ENCODE results near the gene CLEC4F.

DNA sequence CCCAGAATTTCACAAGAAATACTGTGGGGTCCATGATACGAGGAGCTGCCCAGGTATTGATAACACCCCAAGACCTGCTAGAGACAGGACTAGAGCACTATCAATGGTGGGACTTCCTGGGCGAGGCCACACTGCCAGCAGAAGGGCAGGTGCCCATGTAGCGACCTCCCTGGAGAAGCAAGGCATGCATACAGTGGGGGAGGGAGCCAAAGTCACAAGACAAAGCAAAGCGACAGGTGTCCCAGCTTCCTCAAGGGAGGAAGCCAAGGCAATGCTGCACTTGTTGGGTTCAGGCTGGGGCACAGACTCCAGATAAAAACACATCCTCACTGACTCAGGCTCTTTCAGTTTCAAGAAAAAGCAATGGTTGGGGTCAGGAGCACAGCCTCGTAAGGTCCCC is 7.7 kb upstream of the CLEC4F start:
- TF ChIP-seq CREM (CRISPR knock-in tag; IDR thresholded peaks at IDR 0.05) = no peak
- TF ChIP-seq, protein P1, sequence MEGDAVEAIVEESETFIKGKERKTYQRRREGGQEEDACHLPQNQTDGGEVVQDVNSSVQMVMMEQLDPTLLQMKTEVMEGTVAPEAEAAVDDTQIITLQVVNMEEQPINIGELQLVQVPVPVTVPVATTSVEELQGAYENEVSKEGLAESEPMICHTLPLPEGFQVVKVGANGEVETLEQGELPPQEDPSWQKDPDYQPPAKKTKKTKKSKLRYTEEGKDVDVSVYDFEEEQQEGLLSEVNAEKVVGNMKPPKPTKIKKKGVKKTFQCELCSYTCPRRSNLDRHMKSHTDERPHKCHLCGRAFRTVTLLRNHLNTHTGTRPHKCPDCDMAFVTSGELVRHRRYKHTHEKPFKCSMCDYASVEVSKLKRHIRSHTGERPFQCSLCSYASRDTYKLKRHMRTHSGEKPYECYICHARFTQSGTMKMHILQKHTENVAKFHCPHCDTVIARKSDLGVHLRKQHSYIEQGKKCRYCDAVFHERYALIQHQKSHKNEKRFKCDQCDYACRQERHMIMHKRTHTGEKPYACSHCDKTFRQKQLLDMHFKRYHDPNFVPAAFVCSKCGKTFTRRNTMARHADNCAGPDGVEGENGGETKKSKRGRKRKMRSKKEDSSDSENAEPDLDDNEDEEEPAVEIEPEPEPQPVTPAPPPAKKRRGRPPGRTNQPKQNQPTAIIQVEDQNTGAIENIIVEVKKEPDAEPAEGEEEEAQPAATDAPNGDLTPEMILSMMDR (IDR thresholded peaks at IDR 0.05) = no peak
- TF ChIP-seq, protein P2, sequence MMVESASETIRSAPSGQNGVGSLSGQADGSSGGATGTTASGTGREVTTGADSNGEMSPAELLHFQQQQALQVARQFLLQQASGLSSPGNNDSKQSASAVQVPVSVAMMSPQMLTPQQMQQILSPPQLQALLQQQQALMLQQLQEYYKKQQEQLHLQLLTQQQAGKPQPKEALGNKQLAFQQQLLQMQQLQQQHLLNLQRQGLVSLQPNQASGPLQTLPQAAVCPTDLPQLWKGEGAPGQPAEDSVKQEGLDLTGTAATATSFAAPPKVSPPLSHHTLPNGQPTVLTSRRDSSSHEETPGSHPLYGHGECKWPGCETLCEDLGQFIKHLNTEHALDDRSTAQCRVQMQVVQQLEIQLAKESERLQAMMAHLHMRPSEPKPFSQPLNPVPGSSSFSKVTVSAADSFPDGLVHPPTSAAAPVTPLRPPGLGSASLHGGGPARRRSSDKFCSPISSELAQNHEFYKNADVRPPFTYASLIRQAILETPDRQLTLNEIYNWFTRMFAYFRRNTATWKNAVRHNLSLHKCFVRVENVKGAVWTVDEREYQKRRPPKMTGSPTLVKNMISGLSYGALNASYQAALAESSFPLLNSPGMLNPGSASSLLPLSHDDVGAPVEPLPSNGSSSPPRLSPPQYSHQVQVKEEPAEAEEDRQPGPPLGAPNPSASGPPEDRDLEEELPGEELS (CRISPR knock-in tag; IDR thresholded peaks at IDR 0.05) = no peak
- TF ChIP-seq, protein P3, sequence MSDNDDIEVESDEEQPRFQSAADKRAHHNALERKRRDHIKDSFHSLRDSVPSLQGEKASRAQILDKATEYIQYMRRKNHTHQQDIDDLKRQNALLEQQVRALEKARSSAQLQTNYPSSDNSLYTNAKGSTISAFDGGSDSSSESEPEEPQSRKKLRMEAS (CRISPR knock-in tag; IDR thresholded peaks at IDR 0.05) = no peak
- TF ChIP-seq FOXK1 (CRISPR knock-in tag; IDR thresholded peaks at IDR 0.05) = no peak

Measured in WTC11 (cell line).